ENCODE data around the gene ATF6B.

The ATF6B gene

DNA sequence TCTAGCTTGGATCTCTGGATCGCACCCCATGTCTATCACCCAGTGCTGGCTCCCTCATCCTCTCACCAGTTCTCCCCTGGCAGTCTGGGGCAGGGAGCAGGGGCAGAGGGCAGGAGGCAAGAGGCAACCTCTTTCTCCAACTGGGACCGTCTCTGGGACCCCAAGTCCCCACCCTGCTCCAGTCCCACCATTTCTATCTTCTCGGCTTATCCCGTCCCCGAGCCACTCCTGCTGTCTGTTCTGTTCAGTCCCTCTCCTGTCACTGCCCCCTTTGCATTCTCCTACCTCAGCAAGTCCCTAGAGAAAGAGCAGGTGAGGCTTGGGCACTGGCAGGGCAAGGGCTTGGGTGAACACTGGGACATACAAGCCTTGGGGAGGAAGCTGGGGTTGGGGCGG is 18.3 kb downstream of the ATF6B start:
- Histone ChIP-seq H2AFZ (ENCODE audit: low read length) (no peak overlapping the region), H4K20me1 (ENCODE audit: insufficient read depth, low read length, poor library complexity, severe bottlenecking) (no peaks in the 10 kb centered on the region), H3K79me2 (ENCODE audit: insufficient read depth, low read length) (no peaks in the 10 kb centered on the region), H3K9me2 (replicated peaks; ENCODE audit: low read depth, low read length) (no peaks in the 10 kb centered on the region), H3K27me3 (ENCODE audit: insufficient read depth, low read length, poor library complexity, severe bottlenecking) (no peaks in the 10 kb centered on the region), H3K4me2 (ENCODE audit: low read depth, low read length, poor library complexity, severe bottlenecking) (no peak overlapping the region), H3K4me1 (ENCODE audit: insufficient read depth, low read length, poor library complexity, severe bottlenecking) (no peaks in the 10 kb centered on the region), H3K9me3 (ENCODE audit: insufficient read depth, low read depth, low read length) (no peaks in the 10 kb centered on the region), H3K36me3 (ENCODE audit: insufficient read depth, low read length) (no peaks in the 10 kb centered on the region), H3F3A (ENCODE audit: low read depth) (no peaks in the 10 kb centered on the region), H3K9ac (ENCODE audit: low read depth, low read length, poor library complexity, severe bottlenecking) (no peak overlapping the region), H3K4me3 (ENCODE audit: low read length, poor library complexity, severe bottlenecking) (no peak overlapping the region)
- no peak for TF ChIP-seq EZH2phosphoT487 (IDR thresholded peaks at IDR 0.05; ENCODE audit: borderline replicate concordance)
- TF ChIP-seq, protein P1, sequence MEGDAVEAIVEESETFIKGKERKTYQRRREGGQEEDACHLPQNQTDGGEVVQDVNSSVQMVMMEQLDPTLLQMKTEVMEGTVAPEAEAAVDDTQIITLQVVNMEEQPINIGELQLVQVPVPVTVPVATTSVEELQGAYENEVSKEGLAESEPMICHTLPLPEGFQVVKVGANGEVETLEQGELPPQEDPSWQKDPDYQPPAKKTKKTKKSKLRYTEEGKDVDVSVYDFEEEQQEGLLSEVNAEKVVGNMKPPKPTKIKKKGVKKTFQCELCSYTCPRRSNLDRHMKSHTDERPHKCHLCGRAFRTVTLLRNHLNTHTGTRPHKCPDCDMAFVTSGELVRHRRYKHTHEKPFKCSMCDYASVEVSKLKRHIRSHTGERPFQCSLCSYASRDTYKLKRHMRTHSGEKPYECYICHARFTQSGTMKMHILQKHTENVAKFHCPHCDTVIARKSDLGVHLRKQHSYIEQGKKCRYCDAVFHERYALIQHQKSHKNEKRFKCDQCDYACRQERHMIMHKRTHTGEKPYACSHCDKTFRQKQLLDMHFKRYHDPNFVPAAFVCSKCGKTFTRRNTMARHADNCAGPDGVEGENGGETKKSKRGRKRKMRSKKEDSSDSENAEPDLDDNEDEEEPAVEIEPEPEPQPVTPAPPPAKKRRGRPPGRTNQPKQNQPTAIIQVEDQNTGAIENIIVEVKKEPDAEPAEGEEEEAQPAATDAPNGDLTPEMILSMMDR (conservative IDR thresholded peaks at IDR 0.05; ENCODE audit: low read length) = no peak

DNA sequence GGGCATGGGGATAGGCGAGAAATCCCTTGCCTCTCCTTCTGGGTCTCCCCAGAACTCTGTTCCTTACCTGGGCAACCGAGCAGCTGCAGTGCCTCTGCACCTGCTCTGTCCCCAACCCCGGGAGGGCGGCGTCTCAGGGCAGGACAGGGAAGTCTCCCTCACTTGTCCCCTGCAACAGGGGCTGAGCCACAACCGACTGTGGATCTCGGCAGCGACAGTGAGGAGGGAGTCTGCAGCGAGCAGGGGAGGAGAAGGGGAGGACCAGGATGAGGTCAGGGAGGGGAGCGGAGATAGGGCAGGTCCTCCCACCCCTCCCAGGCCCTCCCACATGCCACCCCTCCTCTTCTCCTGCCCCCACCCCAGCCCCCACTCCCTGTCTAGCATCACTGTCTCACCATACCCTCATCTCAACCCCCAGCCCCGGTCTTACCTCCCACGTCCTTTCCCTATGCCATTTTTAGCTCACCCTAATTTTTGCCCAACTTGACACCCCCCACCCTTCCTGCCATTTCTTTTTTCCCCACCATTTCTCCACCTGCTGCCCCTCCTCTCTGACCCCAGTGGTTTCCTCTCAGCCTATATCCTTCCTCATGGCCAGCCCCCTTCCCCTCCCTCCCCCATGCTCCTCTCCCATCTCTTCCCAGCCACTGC is 18.8 kb downstream of the ATF6B start, which contains the start of gene TNXB:
Gene TNXB, minus strand, starts transcription at position 225 of the 651 bp plus-strand sequence. CDS start 11,140 bp downstream, outside the sequence.
- Histone ChIP-seq H3K36me3 (ENCODE audit: insufficient read depth, low read length) (no peaks in the 10 kb centered on the region), H3K9me3 (ENCODE audit: insufficient read depth, low read depth, low read length) (no peaks in the 10 kb centered on the region), H3K4me2 (ENCODE audit: low read depth, low read length, poor library complexity, severe bottlenecking) (no peak within 1 kb of the TSS), H3K4me3 (ENCODE audit: low read length, poor library complexity, severe bottlenecking) (no peak within 1 kb of the TSS), H3K4me1 (ENCODE audit: insufficient read depth, low read length, poor library complexity, severe bottlenecking) (no peaks in the 10 kb centered on the region), H3F3A (ENCODE audit: low read depth) (no peaks in the 10 kb centered on the region), H3K9ac (ENCODE audit: low read depth, low read length, poor library complexity, severe bottlenecking) (no peak within 1 kb of the TSS), H2AFZ (ENCODE audit: low read length) (no peak within 1 kb of the TSS), H4K20me1 (ENCODE audit: insufficient read depth, low read length, poor library complexity, severe bottlenecking) (no peaks in the 10 kb centered on the region), H3K9me2 (replicated peaks; ENCODE audit: low read depth, low read length) (no peaks in the 10 kb centered on the region), H3K27me3 (ENCODE audit: insufficient read depth, low read length, poor library complexity, severe bottlenecking) (no peaks in the 10 kb centered on the region), H3K79me2 (ENCODE audit: insufficient read depth, low read length) (no peaks in the 10 kb centered on the region)
- TF ChIP-seq, protein P1 (conservative IDR thresholded peaks at IDR 0.05; ENCODE audit: low read length) = no peak
- no peak for TF ChIP-seq EZH2phosphoT487 (IDR thresholded peaks at IDR 0.05; ENCODE audit: borderline replicate concordance)

DNA sequence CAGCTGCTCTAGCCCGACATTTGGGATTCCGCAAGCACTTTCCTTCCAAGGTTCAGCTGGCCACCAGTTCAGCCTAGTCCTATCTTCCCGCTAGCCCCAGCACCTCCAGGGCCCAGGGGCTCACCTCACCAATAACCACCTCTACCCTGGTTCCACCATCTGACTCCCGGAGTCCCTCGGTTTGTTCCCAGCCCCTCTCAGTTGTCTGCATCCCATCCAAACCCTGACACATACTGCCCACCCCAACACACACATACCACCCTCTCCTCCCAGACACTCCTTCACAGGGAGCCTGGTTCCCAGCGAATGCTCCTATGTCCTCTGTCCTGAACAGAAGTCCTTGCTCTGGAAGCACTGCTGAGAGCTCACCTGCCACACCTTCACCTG is 19.3 kb downstream of the ATF6B start:
- Histone ChIP-seq H3K79me2 (ENCODE audit: insufficient read depth, low read length) (no peaks in the 10 kb centered on the region), H3K9me3 (ENCODE audit: insufficient read depth, low read depth, low read length) (no peaks in the 10 kb centered on the region), H3K9ac (ENCODE audit: low read depth, low read length, poor library complexity, severe bottlenecking) (no peak overlapping the region), H4K20me1 (ENCODE audit: insufficient read depth, low read length, poor library complexity, severe bottlenecking) (no peaks in the 10 kb centered on the region), H3K9me2 (replicated peaks; ENCODE audit: low read depth, low read length) (no peaks in the 10 kb centered on the region), H3K4me2 (ENCODE audit: low read depth, low read length, poor library complexity, severe bottlenecking) (no peak overlapping the region), H3K4me1 (ENCODE audit: insufficient read depth, low read length, poor library complexity, severe bottlenecking) (no peaks in the 10 kb centered on the region), H2AFZ (ENCODE audit: low read length) (no peak overlapping the region), H3K36me3 (ENCODE audit: insufficient read depth, low read length) (no peaks in the 10 kb centered on the region), H3K4me3 (ENCODE audit: low read length, poor library complexity, severe bottlenecking) (no peak overlapping the region), H3F3A (ENCODE audit: low read depth) (no peaks in the 10 kb centered on the region), H3K27me3 (ENCODE audit: insufficient read depth, low read length, poor library complexity, severe bottlenecking) (no peaks in the 10 kb centered on the region)
- TF ChIP-seq, protein P1 (conservative IDR thresholded peaks at IDR 0.05; ENCODE audit: low read length) = no peak
- no peak for TF ChIP-seq EZH2phosphoT487 (IDR thresholded peaks at IDR 0.05; ENCODE audit: borderline replicate concordance)
